SK-N-SH treated with all-trans-retinoic acid at 6 μM for 48 hours (cell line): ENCODE data around the gene SORD.
"Not testable (repeated sequence)": the region's sequence is repeated elsewhere in the genome, so short reads cannot be mapped to it uniquely, and the experiment has no call there.

ENCODE experiments used
- ATAC-seq: fragments of 200-7000 bp; cut with Tn5 transposase; 3 replicates; pipeline ENCODE4 v1.9.1; 2020; ENCODE audit warnings: mild to moderate bottlenecking, moderate library complexity
- CSDC2 ChIP-seq: fragments of 250-450 bp; sonication (Bioruptor Pico); IDR thresholded peaks from 2 replicates; pipeline ENCODE4 v1.5.0; 2020; ENCODE audit warnings: mild to moderate bottlenecking, moderate library complexity
- ISL1 ChIP-seq: fragments of 250-450 bp; sonication (Bioruptor Pico); IDR thresholded peaks from 2 replicates; pipeline ENCODE4 v2.1.2; 2022; ENCODE audit warnings: mild to moderate bottlenecking, moderate library complexity
- POU6F1 ChIP-seq: fragments of 250-450 bp; sonication (Bioruptor Pico); IDR thresholded peaks from 2 replicates; pipeline ENCODE4 v1.8.0; 2021; ENCODE audit warnings: low read depth, mild to moderate bottlenecking, moderate library complexity, borderline replicate concordance
- TCF4 ChIP-seq: fragments of 250-450 bp; sonication (Bioruptor Pico); IDR thresholded peaks from 2 replicates; pipeline ENCODE4 v1.8.0; 2021; ENCODE audit warnings: mild to moderate bottlenecking, moderate library complexity, borderline replicate concordance
- TSHZ2 ChIP-seq: fragments of 250-450 bp; sonication (Bioruptor Pico); IDR thresholded peaks from 2 replicates; pipeline ENCODE4 v1.5.0; 2020; ENCODE audit warnings: mild to moderate bottlenecking, moderate library complexity
- ZC3H10 ChIP-seq: fragments of 250-450 bp; sonication (Bioruptor Pico); IDR thresholded peaks from 2 replicates; pipeline ENCODE4 v1.5.1; 2021; ENCODE audit warnings: mild to moderate bottlenecking, moderate library complexity
- ZFP30 ChIP-seq: fragments of 450-650 bp; formaldehyde crosslinking; IDR thresholded peaks from 2 replicates; pipeline ENCODE4 v1.5.0; 2022; ENCODE audit warnings: mild to moderate bottlenecking, moderate library complexity
- ZNF565 ChIP-seq: fragments of 450-650 bp; formaldehyde crosslinking; conservative IDR thresholded peaks from 2 replicates; pipeline ENCODE4 v1.5.0; 2020; ENCODE audit warnings: low read depth, mild to moderate bottlenecking, moderate library complexity

The SORD gene

GRCh38 chr15:45022871-45023658, at the start of gene SORD:
TSS of gene SORD (plus strand) at chr15:45023195. CDS start at chr15:45023284, 89 bp downstream.
- TF ChIP-seq CSDC2 (CRISPR knock-in tag) (0 out of 2 replicates have a peak, but pooled peaks have one; percentile 47), TSHZ2 (CRISPR knock-in tag) (0 out of 2 replicates have a peak, but pooled peaks have one; percentile 10), ZNF565 (CRISPR knock-in tag) (no peak), ZC3H10 (CRISPR knock-in tag) (no peak), POU6F1 (no peak)
- TF ChIP-seq, all 23 proteins: peak for 2
- ATAC-seq, result peak; percentile 99

- not testable (repeated sequence) for ATAC-seq
These were observed 46.8 kb upstream of the SORD start for GRCh38 chr15:44976183-44976582.

- not testable (repeated sequence) for ATAC-seq
- TF ChIP-seq ISL1 (CRISPR knock-in tag), result 0 out of 2 replicates have a peak, but pooled peaks have one; percentile 9
- TF ChIP-seq, all 23 proteins: peak for 1; not testable (repeated sequence) for 22
These were observed 45.2 kb upstream of the SORD start for GRCh38 chr15:44977781-44978180.

- not testable (repeated sequence) for ATAC-seq
These were observed 43.2 kb upstream of the SORD start for GRCh38 chr15:44979617-44980339.

- peak; percentile 93 for TF ChIP-seq TCF4 (CRISPR knock-in tag)
- peak; percentile 48 for TF ChIP-seq ZFP30 (CRISPR knock-in tag)
- 0 out of 2 replicates have a peak, but pooled peaks have one; percentile 31 for TF ChIP-seq ISL1 (CRISPR knock-in tag)
- peak; percentile 68; the same call in 1 of the 2 replicates for TF ChIP-seq TSHZ2 (CRISPR knock-in tag)
- not testable (repeated sequence) for ATAC-seq
These were observed 38.9 kb upstream of the SORD start for GRCh38 chr15:44984144-44984543.

GRCh38 chr15:44986346-44987055, 36.5 kb upstream of the SORD start:
- not testable (repeated sequence) for ATAC-seq

GRCh38 chr15:44987711-44988110, 35.3 kb upstream of the SORD start:
- ATAC-seq, result not testable (repeated sequence)

GRCh38 chr15:44988184-44988869, 34.7 kb upstream of the SORD start:
- not testable (repeated sequence) for ATAC-seq

GRCh38 chr15:44988870-44989219, 34.1 kb upstream of the SORD start:
- ATAC-seq, result not testable (repeated sequence)

- ATAC-seq, result not testable (repeated sequence)
These were observed 25.4 kb upstream of the SORD start for GRCh38 chr15:44997632-44998031.
